ENCODE results near the gene CCDC91. TPM values are rescaled to one million over a fixed set of nuclear protein-coding genes. Genes with fewer than 3 reads are reported as not detected.

CCDC91 gene
- total and polyA plus RNA-seq, 4 experiments from 2014 or later, result 56.9 to 88.4 (median 70.8) TPM

DNA sequence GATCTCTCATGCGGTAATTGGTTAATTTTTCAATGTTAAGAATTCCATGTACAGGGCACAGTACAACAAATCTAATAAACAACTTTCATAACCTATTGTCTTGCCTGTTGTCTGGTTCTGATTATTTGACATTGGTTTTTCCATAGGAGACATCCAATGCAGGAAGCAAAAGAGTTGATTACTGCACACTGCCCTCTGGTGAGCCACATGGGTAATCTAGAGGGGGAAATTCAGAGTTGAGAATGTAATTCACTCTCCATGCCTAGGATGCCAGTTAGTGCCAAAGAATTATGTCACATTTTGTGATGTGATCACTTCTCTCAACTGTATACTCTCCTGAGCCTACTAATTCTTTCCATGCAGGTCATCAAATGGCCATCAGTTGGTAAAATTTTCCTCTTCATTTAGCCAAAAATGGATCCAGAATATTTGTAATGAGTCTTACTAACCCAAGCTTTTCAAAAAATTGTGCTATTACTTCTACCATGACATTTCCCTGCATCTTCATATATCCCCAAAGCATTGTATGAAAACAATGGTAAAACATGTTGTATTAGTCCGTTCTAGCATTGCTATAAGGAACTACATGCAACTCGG lies 17.7 kb upstream of the CCDC91 start:
- H3K27ac Mint-ChIP-seq, result no peak overlapping the region

DNA sequence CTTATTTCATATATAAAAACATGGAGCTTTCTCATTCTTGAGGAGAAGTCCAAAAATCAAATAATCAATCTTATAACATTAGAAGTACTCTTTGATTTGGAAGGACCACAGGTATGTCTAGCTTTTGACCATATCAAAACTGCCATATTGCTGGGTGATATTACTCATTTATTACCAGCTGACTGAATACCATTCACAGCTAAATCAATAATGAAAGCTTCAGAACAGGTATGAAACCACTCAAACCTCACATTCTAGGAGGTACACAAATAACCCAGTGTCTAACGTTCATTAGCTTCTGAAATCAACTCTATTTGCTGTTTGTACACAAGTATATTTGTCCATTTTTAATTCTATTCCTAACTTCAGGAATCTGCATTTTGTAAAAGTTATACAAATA lies 16.8 kb upstream of the CCDC91 start:
- Mint-ChIP-seq H3K9me3 (peaks cover 0 to 5% (median 0%) of the 10 kb centered on the region in 8 donors), H3K4me3 (no peak overlapping the region), H3K36me3 (no peaks in the 10 kb centered on the region), H3K27me3 (no peaks in the 10 kb centered on the region), H3K27ac (no peak overlapping the region), H3K4me1 (peaks cover 0 to 7% (median 6%) of the 10 kb centered on the region in 4 donors)
- intact Hi-C loops (cut with micrococcal nuclease), result no loop called here
- no peak overlapping the region for H3K4me3 ChIP-seq (ENCODE audit: low read length in 2 of 2)
- no peak overlapping the region for H3K27ac ChIP-seq (ENCODE audit: low read depth, low read length)
- no peak for DNase-seq
- ChIA-PET CTCF (ENCODE audit: partially characterized antibody) (interaction anchor here (0.7 kb wide), 1 partner anchor 64 kb away, joined by 3 read pairs; no protein-coding TSS in a partner anchor), POLR2A (ENCODE audit: partially characterized antibody) (no interaction called here)
- H3K27me3 ChIP-seq (ENCODE audit: insufficient read depth, low read length), result no peaks in the 10 kb centered on the region
- no peaks in the 10 kb centered on the region for H3K9me3 ChIP-seq (ENCODE audit: control insufficient read depth in 1 of 2, low read length in 2 of 2)
- no peaks in the 10 kb centered on the region for H3K36me3 ChIP-seq (ENCODE audit: insufficient read depth, low read length)
- H3K4me1 ChIP-seq (ENCODE audit: insufficient read depth, low read length), result no peaks in the 10 kb centered on the region

More for the DNA sequence above, 17.7 kb upstream of the CCDC91 start:
- Mint-ChIP-seq H3K36me3 (no peaks in the 10 kb centered on the region), H3K27me3 (no peaks in the 10 kb centered on the region), H3K4me1 (peaks cover 0 to 7% (median 6%) of the 10 kb centered on the region in 4 donors), H3K4me3 (no peak overlapping the region), H3K9me3 (peaks cover 0 to 5% (median under 1%) of the 10 kb centered on the region in 8 donors)
- intact Hi-C loops (cut with micrococcal nuclease), result no loop called here
- no peak for DNase-seq
- Histone ChIP-seq H3K9me3 (ENCODE audit: control insufficient read depth in 1 of 2, low read length in 2 of 2) (no peaks in the 10 kb centered on the region), H3K4me3 (ENCODE audit: low read length in 2 of 2) (no peak overlapping the region), H3K27me3 (ENCODE audit: insufficient read depth, low read length) (no peaks in the 10 kb centered on the region), H3K4me1 (ENCODE audit: insufficient read depth, low read length) (no peaks in the 10 kb centered on the region), H3K36me3 (ENCODE audit: insufficient read depth, low read length) (no peaks in the 10 kb centered on the region), H3K27ac (ENCODE audit: low read depth, low read length) (no peak overlapping the region)
- ChIA-PET CTCF (ENCODE audit: partially characterized antibody) (no interaction called here), POLR2A (ENCODE audit: partially characterized antibody) (no interaction called here)

DNA sequence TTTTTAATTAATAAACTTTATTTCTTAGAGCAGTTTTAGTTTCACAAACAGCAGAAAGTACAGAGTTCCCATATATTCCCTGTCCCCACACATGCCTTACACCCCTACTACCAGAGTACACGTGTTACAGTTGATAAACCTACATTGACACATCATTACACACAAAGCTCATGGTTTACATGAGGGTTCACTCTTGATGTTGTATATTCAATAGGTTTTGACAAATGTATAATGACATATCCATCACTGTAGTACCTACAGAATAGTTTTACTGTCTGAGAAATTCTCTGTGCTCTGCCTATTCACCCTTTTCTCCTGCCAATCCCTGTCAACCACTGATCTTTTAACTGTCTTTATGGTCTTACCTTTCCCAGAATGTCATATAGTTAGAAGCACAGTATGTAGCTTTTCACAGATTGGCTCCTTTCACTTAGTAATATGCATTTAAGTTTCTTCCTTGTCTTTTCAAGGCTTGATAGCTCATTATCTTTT lies 15.1 kb upstream of the CCDC91 start:
- no peak for DNase-seq
- Histone ChIP-seq H3K4me3 (ENCODE audit: low read length in 2 of 2) (no peak overlapping the region), H3K36me3 (ENCODE audit: insufficient read depth, low read length) (no peaks in the 10 kb centered on the region), H3K9me3 (ENCODE audit: control insufficient read depth in 1 of 2, low read length in 2 of 2) (no peaks in the 10 kb centered on the region), H3K27me3 (ENCODE audit: insufficient read depth, low read length) (no peaks in the 10 kb centered on the region), H3K4me1 (ENCODE audit: insufficient read depth, low read length) (no peaks in the 10 kb centered on the region), H3K27ac (ENCODE audit: low read depth, low read length) (no peak overlapping the region)
- Mint-ChIP-seq H3K9me3 (peaks cover 0 to 6% (median 0%) of the 10 kb centered on the region in 8 donors), H3K36me3 (no peaks in the 10 kb centered on the region), H3K27ac (no peak overlapping the region), H3K4me3 (no peak overlapping the region), H3K27me3 (no peaks in the 10 kb centered on the region), H3K4me1 (peaks cover 0 to 7% (median 6%) of the 10 kb centered on the region in 4 donors)
- POLR2A ChIA-PET (ENCODE audit: partially characterized antibody), result no interaction called here
- intact Hi-C loops (cut with micrococcal nuclease), result no loop called here
- CTCF ChIA-PET (ENCODE audit: partially characterized antibody), result no interaction called here

DNA sequence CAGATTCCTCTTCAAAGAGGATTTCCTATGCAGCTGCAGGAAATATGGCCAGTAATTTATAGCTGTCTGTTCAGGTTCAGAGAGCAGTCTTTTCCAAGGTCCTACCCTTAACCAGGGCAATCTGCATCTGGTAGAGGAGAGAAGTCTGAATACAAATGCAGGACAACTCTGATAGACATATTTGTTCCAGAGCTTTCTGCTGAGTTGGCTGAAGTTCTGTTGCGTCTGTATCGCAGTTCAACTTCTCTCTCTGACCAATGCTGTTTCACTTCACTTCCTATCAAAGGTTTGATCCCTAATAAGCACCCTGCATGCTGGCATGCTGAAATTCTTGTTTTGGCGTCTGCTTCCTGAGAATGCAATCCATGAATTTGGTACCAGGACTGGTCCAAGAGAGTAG lies 14.0 kb upstream of the CCDC91 start:
- H3K27me3 ChIP-seq (ENCODE audit: insufficient read depth, low read length), result no peaks in the 10 kb centered on the region
- H3K4me1 ChIP-seq (ENCODE audit: insufficient read depth, low read length), result no peaks in the 10 kb centered on the region
- CTCF ChIA-PET (ENCODE audit: partially characterized antibody), result no interaction called here
- H3K27me3 Mint-ChIP-seq, result no peaks in the 10 kb centered on the region
- H3K36me3 ChIP-seq (ENCODE audit: insufficient read depth, low read length), result no peaks in the 10 kb centered on the region
- no peaks in the 10 kb centered on the region for H3K9me3 ChIP-seq (ENCODE audit: control insufficient read depth in 1 of 2, low read length in 2 of 2)
- H3K36me3 Mint-ChIP-seq, result no peaks in the 10 kb centered on the region
- intact Hi-C loops (cut with micrococcal nuclease), result no loop called here
- no peak overlapping the region for H3K27ac ChIP-seq (ENCODE audit: low read depth, low read length)
- H3K4me3 ChIP-seq (ENCODE audit: low read length in 2 of 2), result no peak overlapping the region
- DNase-seq, result no peak
- H3K4me3 Mint-ChIP-seq, result no peak overlapping the region
- H3K9me3 Mint-ChIP-seq, result peaks cover 0 to 6% (median 0%) of the 10 kb centered on the region in 8 donors
- H3K27ac Mint-ChIP-seq, result no peak overlapping the region
- POLR2A ChIA-PET (ENCODE audit: partially characterized antibody), result no interaction called here
- peaks cover 0 to 7% (median 6%) of the 10 kb centered on the region in 4 donors for H3K4me1 Mint-ChIP-seq

GRCh38 chr12:28177461-28177860 lies 12.8 kb upstream of the CCDC91 start:
- no peaks in the 10 kb centered on the region for H3K4me1 ChIP-seq (ENCODE audit: insufficient read depth, low read length)
- Mint-ChIP-seq H3K4me1 (no peaks in the 10 kb centered on the region), H3K27ac (no peak overlapping the region), H3K27me3 (peaks cover 0 to 2% of the 10 kb centered on the region in 2 donors), H3K36me3 (peaks cover 0 to 4% of the 10 kb centered on the region in 2 donors), H3K9me3 (peaks cover 0 to 6% (median 0%) of the 10 kb centered on the region in 8 donors), H3K4me3 (no peak overlapping the region)
- POLR2A ChIA-PET (ENCODE audit: partially characterized antibody), result no interaction called here
- no peaks in the 10 kb centered on the region for H3K36me3 ChIP-seq (ENCODE audit: insufficient read depth, low read length)
- intact Hi-C loops (cut with micrococcal nuclease), result no loop called here
- H3K9me3 ChIP-seq (ENCODE audit: control insufficient read depth in 1 of 2, low read length in 2 of 2), result no peaks in the 10 kb centered on the region
- H3K4me3 ChIP-seq (ENCODE audit: low read length in 2 of 2), result no peak overlapping the region
- no peak overlapping the region for H3K27ac ChIP-seq (ENCODE audit: low read depth, low read length)
- no peaks in the 10 kb centered on the region for H3K27me3 ChIP-seq (ENCODE audit: insufficient read depth, low read length)
- DNase-seq, result no peak
- CTCF ChIA-PET (ENCODE audit: partially characterized antibody), result no interaction called here

DNA sequence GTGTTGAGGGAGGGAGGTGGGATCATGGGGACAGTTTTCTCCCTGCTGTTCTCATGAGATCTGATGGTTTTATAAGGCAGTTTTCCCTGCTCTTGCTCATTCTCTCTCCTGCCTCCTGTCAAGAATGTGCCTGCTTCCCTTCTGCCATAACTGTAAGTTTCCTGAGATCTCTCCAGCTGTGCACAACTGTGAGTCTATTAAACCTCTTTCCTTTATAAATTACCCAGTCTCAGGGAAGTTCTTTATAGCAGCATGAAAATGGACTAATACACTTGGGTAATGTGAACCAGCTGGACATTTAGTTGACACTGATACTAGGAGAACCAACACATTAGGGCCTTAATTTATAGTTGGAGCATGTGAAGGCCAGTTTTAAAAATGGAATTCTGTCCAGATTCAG lies 12.4 kb upstream of the CCDC91 start:
- H3K36me3 ChIP-seq (ENCODE audit: insufficient read depth, low read length), result no peaks in the 10 kb centered on the region
- intact Hi-C loops (cut with micrococcal nuclease), result no loop called here
- Mint-ChIP-seq H3K27me3 (peaks cover 0 to 2% of the 10 kb centered on the region in 2 donors), H3K9me3 (peaks cover 0 to 6% (median 0%) of the 10 kb centered on the region in 8 donors), H3K36me3 (peaks cover 0 to 4% of the 10 kb centered on the region in 2 donors), H3K4me1 (no peaks in the 10 kb centered on the region), H3K4me3 (no peak overlapping the region), H3K27ac (no peak overlapping the region)
- DNase-seq, result no peak
- H3K27me3 ChIP-seq (ENCODE audit: insufficient read depth, low read length), result no peaks in the 10 kb centered on the region
- H3K27ac ChIP-seq (ENCODE audit: low read depth, low read length), result no peak overlapping the region
- ChIA-PET POLR2A (ENCODE audit: partially characterized antibody) (no interaction called here), CTCF (ENCODE audit: partially characterized antibody) (no interaction called here)
- no peaks in the 10 kb centered on the region for H3K4me1 ChIP-seq (ENCODE audit: insufficient read depth, low read length)
- H3K4me3 ChIP-seq (ENCODE audit: low read length in 2 of 2), result no peak overlapping the region
- H3K9me3 ChIP-seq (ENCODE audit: control insufficient read depth in 1 of 2, low read length in 2 of 2), result no peaks in the 10 kb centered on the region

- intact Hi-C loops (cut with micrococcal nuclease), result no loop called here
- no peaks in the 10 kb centered on the region for H3K9me3 ChIP-seq (ENCODE audit: control insufficient read depth in 1 of 2, low read length in 2 of 2)
- ChIA-PET CTCF (ENCODE audit: partially characterized antibody) (no interaction called here), POLR2A (ENCODE audit: partially characterized antibody) (no interaction called here)
- H3K9me3 Mint-ChIP-seq, result peaks cover 0 to 6% (median 0%) of the 10 kb centered on the region in 8 donors
- peaks cover 0 to 8% of the 10 kb centered on the region in 2 donors for H3K36me3 Mint-ChIP-seq
- H3K4me3 Mint-ChIP-seq, result no peak overlapping the region
- no peaks in the 10 kb centered on the region for H3K36me3 ChIP-seq (ENCODE audit: insufficient read depth, low read length)
- no peak for DNase-seq
- no peaks in the 10 kb centered on the region for H3K4me1 ChIP-seq (ENCODE audit: insufficient read depth, low read length)
- no peak overlapping the region for H3K4me3 ChIP-seq (ENCODE audit: low read length in 2 of 2)
- H3K27ac ChIP-seq (ENCODE audit: low read depth, low read length), result no peak overlapping the region
- no peaks in the 10 kb centered on the region for H3K27me3 ChIP-seq (ENCODE audit: insufficient read depth, low read length)
- H3K27me3 Mint-ChIP-seq, result peaks cover 2 to 3% of the 10 kb centered on the region in 2 donors
- no peaks in the 10 kb centered on the region for H3K4me1 Mint-ChIP-seq
- H3K27ac Mint-ChIP-seq, result no peak overlapping the region
These were observed 11.5 kb upstream of the CCDC91 start for GRCh38 chr12:28178775-28179174.
